ENCODE data around the gene MSANTD2. TPM values are rescaled to one million over a fixed set of nuclear protein-coding genes. Genes with fewer than 3 reads are reported as not detected.

MSANTD2 gene
- total RNA-seq, 1 donor from 2014 or later: 8.5 TPM

DNA sequence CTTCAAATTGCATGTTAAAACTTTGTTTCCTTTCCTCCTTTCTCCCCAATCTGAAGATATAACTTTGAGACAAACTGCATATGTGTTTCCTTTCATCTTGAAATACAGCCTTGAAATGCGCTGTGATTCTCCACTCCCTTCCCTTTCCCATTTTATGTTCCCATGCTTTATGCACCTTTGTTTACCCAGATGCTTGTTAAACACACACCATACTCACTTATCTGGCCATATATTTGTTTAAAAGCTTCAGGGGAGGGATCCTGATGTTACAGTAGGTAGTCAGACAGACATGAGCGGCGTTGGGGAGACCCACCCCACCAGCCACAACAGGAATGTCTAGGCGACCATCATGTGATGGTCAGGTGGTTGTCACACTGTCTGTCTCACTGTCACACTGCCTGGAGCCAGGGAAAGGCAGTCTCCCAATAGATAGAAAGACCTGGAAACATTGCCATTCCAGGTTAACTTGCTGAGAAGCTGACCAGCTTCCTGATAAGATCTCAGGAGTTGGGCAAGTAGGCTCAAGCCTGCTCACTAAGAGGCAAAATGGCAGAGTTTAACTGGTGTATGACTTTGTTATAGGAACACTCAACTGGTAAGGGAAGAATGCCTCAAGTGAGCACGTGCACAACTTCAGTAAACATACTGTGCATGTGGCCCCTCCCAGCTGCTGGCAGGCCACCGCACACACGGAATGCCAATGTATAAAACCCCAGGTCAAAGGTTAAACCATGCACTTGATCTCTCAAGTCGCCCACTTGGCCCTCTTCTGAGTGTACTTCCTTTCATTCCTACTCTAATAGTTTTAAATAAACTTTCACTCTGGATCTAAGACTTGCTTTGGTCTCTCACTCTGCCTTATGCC is 23.5 kb upstream of the MSANTD2 start:
- no peak overlapping the region for H3K4me3 ChIP-seq (ENCODE audit: low read depth, low read length)
- no peak for DNase-seq (ENCODE audit: low read depth)
- TF ChIP-seq, protein P1, sequence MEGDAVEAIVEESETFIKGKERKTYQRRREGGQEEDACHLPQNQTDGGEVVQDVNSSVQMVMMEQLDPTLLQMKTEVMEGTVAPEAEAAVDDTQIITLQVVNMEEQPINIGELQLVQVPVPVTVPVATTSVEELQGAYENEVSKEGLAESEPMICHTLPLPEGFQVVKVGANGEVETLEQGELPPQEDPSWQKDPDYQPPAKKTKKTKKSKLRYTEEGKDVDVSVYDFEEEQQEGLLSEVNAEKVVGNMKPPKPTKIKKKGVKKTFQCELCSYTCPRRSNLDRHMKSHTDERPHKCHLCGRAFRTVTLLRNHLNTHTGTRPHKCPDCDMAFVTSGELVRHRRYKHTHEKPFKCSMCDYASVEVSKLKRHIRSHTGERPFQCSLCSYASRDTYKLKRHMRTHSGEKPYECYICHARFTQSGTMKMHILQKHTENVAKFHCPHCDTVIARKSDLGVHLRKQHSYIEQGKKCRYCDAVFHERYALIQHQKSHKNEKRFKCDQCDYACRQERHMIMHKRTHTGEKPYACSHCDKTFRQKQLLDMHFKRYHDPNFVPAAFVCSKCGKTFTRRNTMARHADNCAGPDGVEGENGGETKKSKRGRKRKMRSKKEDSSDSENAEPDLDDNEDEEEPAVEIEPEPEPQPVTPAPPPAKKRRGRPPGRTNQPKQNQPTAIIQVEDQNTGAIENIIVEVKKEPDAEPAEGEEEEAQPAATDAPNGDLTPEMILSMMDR (conservative IDR thresholded peaks at IDR 0.05; ENCODE audit: low read depth, low read length): no peak

DNA sequence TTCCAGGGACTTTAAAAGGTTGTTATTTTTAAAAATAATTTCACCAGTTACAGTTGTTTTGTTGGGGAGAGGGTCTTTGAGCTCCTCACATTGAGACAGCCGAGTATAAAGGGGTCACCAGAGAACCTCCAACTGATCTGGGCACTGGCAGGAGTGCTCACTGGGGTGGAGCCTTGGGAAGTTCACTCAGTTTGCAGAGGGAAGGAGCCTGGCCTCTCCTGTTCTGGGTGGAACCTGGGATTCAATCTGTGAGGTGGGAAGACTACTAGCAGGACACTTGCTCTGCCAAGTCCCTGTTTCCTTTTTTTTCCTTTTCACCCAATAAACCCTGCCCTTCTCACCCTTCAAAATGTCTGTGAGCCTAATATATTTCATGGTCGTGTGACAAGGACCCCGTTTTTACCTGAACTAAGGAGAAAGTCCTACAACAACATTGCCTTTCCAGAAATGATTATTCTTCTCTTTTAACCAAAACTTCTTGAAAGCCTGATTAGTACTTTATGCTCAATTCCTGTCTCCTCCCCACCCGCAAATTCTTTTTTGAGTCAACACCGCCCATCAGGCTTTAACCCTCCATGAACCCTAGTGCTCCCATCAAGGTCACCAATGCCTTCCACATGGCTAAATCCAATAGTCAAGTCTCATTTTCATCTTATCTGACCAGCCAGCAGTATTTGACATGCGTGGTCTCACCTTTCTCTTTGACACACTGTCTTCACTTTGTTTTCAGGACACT is 22.0 kb upstream of the MSANTD2 start:
- DNase-seq (ENCODE audit: low read depth): no peak
- no peak overlapping the region for H3K4me3 ChIP-seq (ENCODE audit: low read depth, low read length)
- TF ChIP-seq, protein P1 (conservative IDR thresholded peaks at IDR 0.05; ENCODE audit: low read depth, low read length): no peak

DNA sequence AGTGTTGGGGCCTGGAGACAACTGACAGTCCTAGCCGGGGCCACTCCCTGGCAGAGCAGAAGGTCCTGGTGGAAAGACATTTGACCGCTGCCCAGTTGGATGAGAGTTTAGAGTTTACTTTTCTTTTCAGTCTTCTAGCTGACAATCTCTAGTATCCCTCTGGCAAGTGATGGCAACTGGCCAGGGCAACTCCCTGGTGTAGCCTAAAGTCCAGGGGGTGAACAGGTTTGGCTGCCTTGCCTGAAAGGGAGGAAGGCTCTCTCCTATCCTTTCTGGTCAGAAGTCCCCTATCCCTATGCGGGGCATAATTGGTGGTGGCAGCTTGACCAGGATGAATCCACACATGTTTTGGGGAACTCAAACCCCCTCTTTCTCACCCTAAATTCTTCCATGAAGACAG is 16.8 kb upstream of the MSANTD2 start:
- H3K4me3 ChIP-seq (ENCODE audit: low read depth, low read length): no peak overlapping the region
- TF ChIP-seq, protein P1 (conservative IDR thresholded peaks at IDR 0.05; ENCODE audit: low read depth, low read length): no peak
- DNase-seq (ENCODE audit: low read depth): no peak

DNA sequence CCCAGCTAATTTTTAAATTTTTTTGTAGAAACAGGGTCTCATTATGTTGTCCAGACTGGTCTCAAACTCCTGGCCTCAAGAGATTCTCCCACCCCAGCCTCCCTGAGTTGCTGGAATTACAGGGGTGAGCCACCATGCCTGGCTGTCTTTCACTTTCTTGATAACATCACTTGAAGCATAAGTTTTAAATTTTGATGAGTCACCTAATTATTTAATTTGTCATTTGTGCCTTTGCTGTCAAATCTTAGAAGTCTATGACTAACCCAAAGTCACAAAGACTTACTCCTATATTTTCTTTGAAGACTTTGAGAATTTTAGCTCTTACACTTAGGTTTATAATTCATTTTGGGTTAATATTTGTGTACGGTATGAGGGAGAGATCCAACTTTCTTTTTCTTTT is 14.5 kb upstream of the MSANTD2 start:
- TF ChIP-seq, protein P1 (conservative IDR thresholded peaks at IDR 0.05; ENCODE audit: low read depth, low read length): no peak
- no peak overlapping the region for H3K4me3 ChIP-seq (ENCODE audit: low read depth, low read length)
- DNase-seq (ENCODE audit: low read depth): no peak

DNA sequence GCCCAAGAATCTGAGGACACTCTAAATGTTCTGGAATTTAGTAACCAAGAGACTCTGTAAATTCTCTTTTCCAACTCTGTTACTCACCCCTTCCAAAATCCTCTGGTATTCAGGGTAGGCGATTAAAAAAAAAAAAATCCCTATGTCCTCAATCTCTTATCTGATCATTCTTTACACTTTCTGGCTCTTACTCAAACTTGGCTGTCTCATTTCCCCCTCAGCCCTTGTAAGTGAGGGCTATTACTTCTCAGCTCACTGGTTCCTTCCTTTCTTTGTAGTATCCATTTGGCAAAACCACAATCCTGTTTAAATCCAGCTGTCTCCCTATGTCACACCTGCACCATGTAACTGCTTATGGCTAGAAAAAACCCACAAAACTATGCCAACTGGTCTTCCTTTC is 12.7 kb upstream of the MSANTD2 start:
- H3K4me3 ChIP-seq (ENCODE audit: low read depth, low read length): no peak overlapping the region
- TF ChIP-seq, protein P1 (conservative IDR thresholded peaks at IDR 0.05; ENCODE audit: low read depth, low read length): no peak
- no peak for DNase-seq (ENCODE audit: low read depth)

DNA sequence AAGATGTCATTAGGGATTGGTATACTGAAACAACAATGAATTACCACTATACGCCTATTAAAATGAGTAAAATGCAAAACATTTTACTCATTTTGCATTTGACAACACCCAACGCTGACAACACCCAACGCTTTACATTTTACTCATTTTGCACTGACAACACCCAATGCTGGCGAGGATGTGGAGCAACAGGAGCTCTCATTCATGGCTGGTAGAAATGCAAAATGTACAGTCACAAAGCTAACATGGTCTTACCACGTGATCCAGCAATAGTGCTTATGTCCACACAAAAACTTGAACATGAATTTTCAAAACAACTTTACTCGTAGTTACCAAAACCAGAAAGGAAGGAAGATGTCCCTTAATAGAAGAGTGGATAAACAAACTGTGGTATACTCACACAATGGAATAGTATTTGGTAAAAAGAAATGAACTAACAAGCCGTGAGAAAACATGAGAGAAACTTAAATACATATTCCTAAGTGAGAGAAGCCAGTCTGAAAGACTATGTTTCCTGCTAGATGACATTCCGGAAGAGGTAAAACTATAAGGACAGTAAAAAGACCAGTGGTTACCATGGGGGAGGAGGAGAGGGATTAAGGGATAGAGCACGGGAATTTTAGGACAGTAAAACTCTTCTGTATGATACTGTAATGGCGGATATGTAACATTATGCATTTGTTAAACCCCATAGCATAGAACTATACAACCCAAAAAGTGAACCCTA is 11.4 kb upstream of the MSANTD2 start:
- TF ChIP-seq, protein P1 (conservative IDR thresholded peaks at IDR 0.05; ENCODE audit: low read depth, low read length): no peak
- no peak for DNase-seq (ENCODE audit: low read depth)
- H3K4me3 ChIP-seq (ENCODE audit: low read depth, low read length): no peak overlapping the region
